GM21390 (cell line): ENCODE measurements around the gene MBD5.

ENCODE experiments used
- ATAC-seq: cut with Tn5 transposase; IDR thresholded peaks from one replicate; pipeline ENCODE4 v1.9.1; 2021; ENCODE audit not compliant: unreplicated experiment

The MBD5 gene

DNA sequence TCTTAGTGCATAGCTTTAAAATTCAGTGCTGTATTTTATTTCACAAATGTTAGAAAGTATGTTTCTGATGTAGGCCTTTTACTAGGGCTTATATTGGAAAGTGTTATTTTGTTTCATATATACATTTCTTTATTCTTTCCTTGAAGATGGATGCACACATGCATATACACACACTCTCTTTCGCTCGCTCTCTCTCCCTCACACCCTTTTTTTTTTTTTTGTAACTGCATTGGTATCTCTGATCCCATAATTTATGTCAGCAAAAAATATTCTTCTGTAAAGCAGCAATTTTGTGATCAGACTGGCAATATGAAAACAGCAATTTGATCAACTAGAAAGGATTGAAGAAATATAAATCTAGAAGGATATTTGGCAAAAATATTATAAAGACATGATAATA lies 2.0 kb downstream of the MBD5 start:
- ATAC-seq: no peak

DNA sequence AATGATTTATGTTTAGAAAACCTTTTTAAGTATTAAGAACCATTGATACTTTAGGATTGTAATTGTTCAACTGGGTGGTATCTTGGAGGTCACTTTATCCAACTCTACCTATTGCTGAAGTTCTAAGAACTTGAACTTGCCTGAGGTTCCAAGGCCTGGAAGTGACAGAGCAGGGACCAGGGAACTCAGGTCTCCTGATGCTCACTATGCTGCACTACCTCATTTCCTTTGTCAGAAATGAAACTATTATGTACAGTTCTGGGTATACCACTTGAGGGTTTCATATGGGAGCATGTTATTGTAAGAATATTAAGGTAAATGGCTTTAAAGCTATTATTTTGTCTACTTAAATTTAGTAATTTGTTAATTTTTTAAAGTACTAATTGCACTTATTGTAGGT lies 3.0 kb downstream of the MBD5 start:
- peak; percentile 36 for ATAC-seq

- ATAC-seq: no peak
Measured at GRCh38 chr2:148026573-148026972, 5.7 kb downstream of the MBD5 start.

DNA sequence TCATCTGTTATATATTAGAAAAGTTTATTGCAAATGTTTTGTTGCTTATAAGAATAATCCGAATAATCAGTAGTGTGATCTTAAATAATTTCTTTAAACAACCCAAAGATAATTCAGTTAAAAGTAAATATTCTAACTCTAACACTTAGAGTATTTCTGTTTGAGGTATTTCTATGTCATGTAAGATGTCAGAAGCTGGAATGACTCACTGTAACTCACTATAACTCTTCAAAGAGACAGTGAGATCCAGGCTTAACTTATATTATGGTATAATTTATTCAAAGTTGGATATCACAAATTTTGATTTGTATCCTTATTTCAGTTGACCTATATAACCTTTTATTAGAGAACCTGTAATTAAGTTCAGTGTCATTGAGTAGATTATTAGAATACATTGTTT lies 6.9 kb downstream of the MBD5 start:
- no peak for ATAC-seq

DNA sequence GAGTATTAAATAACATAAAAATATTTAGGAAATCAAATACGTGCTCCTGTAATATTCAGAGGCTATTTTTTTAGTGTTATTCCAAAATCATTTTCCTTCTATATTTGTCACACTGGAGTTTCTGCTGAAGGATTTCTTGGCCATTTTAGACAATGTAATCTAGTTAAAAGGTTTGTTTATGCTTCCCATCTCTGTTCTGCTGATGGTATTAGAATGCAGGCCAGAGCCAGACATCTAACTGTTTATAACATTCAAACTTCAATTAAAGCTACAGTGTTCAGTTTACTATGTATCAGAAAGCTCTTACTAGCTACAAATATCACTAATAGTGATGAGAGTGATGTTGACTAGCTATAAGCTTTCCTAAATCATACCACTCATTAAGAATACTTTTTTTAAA lies 7.9 kb downstream of the MBD5 start:
- no peak for ATAC-seq

GRCh38 chr2:148031152-148031551 lies 10.3 kb downstream of the MBD5 start:
- ATAC-seq: no peak

GRCh38 chr2:148032215-148032614 lies 11.3 kb downstream of the MBD5 start:
- ATAC-seq: no peak

GRCh38 chr2:148039783-148040182 lies 18.9 kb downstream of the MBD5 start:
- no peak for ATAC-seq

DNA sequence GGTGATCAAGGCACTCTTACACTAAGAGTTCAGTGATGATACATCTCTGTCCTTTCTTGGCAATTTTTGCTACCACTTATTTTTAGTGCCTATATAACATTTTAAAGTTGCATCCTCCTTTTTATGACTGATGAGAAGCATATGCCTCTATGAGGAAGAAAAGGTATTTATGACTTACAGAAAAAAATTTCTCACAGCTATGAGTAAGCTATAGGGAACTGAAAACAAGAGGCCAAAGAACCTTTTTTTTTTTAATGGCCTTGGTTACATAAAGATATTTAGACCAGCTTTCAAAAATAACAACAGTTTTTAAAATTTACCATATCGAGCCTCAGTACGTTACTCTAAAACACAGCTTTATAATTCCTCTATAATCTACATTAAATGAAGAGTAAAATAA lies 21.3 kb downstream of the MBD5 start:
- ATAC-seq: peak; percentile 83

- ATAC-seq: no peak
Measured at GRCh38 chr2:148044322-148044721, 23.4 kb downstream of the MBD5 start.

DNA sequence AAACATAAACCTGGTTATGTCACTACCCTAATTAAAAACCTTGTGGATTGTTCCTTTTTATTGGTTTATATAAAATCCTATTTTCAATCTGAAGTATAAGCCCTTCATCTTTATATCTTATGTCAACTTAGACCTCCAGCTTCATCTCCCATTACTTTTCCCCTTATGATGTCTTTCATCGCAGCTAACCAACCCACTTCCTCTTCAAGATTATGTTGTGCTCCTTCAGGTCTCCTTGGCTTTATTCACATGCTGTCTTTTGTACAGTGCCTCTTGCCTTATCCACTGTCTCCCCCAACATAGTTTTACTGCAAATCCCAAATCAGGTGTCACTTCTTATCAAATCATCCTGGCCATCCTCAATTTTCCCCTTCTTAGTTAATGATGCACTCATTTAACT lies 25.9 kb downstream of the MBD5 start:
- ATAC-seq: no peak

- ATAC-seq: peak; percentile 57
Measured at GRCh38 chr2:148048475-148049221, 27.8 kb downstream of the MBD5 start.

- ATAC-seq: peak; percentile 12
Measured at GRCh38 chr2:148049284-148049683, 28.4 kb downstream of the MBD5 start.

- ATAC-seq: no peak
Measured at GRCh38 chr2:148052687-148053086, 31.8 kb downstream of the MBD5 start.

- ATAC-seq: no peak
Measured at GRCh38 chr2:148058641-148059040, 37.8 kb downstream of the MBD5 start.

GRCh38 chr2:148063633-148064032 lies 42.7 kb downstream of the MBD5 start:
- no peak for ATAC-seq

- ATAC-seq: no peak
Measured at GRCh38 chr2:148065936-148066335, 45.0 kb downstream of the MBD5 start.

GRCh38 chr2:148067801-148068200 lies 46.9 kb downstream of the MBD5 start:
- ATAC-seq: no peak

DNA sequence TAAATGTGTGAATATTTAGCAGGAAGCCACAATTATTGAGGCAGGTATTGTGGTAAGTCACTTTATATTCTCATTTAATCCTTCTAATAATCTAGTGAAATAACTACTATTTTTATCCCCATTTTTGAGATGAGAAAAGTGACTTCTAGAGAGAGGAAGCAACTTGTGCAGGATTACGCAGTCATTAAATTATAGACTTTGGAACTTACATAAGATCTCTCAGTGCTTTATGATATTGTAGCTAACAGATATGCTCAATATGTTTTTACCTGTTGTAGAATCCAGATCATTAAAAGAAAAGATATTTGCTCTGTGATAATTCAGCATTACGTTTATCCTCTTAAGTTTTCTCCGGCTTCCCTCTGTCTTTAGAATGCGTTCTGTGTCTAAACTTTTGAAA lies 50.5 kb downstream of the MBD5 start:
- ATAC-seq: no peak

DNA sequence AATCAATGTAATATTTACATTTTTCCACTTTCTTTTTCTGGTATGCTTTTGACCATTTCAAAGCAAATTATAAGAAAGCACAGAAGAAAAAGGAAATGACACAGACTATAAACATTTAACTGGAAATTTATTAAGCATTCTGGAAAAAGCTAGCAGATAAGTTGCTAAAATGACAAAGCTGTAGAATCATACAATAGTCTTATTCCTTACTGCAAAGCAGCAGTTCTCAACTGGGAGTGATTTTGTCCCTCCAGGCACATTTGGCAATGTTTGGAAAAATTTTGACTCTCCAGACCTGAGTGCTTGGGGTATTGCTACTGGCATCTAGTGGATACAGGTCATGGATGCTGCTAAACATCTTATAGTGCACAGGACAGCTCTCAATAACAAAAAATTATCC lies 75.1 kb downstream of the MBD5 start:
- ATAC-seq: no peak

GRCh38 chr2:148102641-148103040 lies 81.8 kb downstream of the MBD5 start:
- ATAC-seq: no peak

- ATAC-seq: no peak
Measured at GRCh38 chr2:148103946-148104345, 83.1 kb downstream of the MBD5 start.

GRCh38 chr2:148106331-148106730 lies 85.4 kb downstream of the MBD5 start:
- ATAC-seq: no peak
